GM18511 (cell line): ENCODE measurements around the gene PLEKHG4B.
"Not testable (repeated sequence)": the region's sequence is repeated elsewhere in the genome, so short reads cannot be mapped to it uniquely, and the experiment has no call there.

Experiments
- ATAC-seq: cut with Tn5 transposase; IDR thresholded peaks from one replicate; pipeline ENCODE4 v1.9.1; 2021; ENCODE audit warnings: mild to moderate bottlenecking, moderate library complexity; ENCODE audit not compliant: unreplicated experiment

PLEKHG4B gene

GRCh38 chr5:91556-92263 is at the start of gene PLEKHG4B:
Gene PLEKHG4B, plus strand, starts transcription at chr5:92168. Its CDS starts 64 bp downstream, at chr5:92232.
- no peak for ATAC-seq

GRCh38 chr5:42250-42649 is 49.7 kb upstream of the PLEKHG4B start:
- ATAC-seq, result no peak

- ATAC-seq, result no peak
Observed at GRCh38 chr5:48192-48591, 43.8 kb upstream of the PLEKHG4B start.

- ATAC-seq, result not testable (repeated sequence)
Observed at GRCh38 chr5:49530-49929, 42.4 kb upstream of the PLEKHG4B start.

- no peak for ATAC-seq
Observed at GRCh38 chr5:49953-50544, 41.9 kb upstream of the PLEKHG4B start.

- no peak for ATAC-seq
Observed at GRCh38 chr5:50724-51499, 41.1 kb upstream of the PLEKHG4B start.

GRCh38 chr5:51500-51823 is 40.5 kb upstream of the PLEKHG4B start:
- ATAC-seq, result no peak

GRCh38 chr5:53381-54174 is 38.4 kb upstream of the PLEKHG4B start:
- no peak for ATAC-seq

GRCh38 chr5:54175-54730 is 37.7 kb upstream of the PLEKHG4B start:
- no peak for ATAC-seq

GRCh38 chr5:54876-55569 is 36.9 kb upstream of the PLEKHG4B start:
- ATAC-seq, result no peak

- ATAC-seq, result no peak
Observed at GRCh38 chr5:56561-57290, 35.2 kb upstream of the PLEKHG4B start.

- not testable (repeated sequence) for ATAC-seq
Observed at GRCh38 chr5:60250-60649, 31.7 kb upstream of the PLEKHG4B start.

GRCh38 chr5:70440-70839 is 21.5 kb upstream of the PLEKHG4B start:
- ATAC-seq, result no peak

GRCh38 chr5:72316-73180 is 19.4 kb upstream of the PLEKHG4B start:
- not testable (repeated sequence) for ATAC-seq

- not testable (repeated sequence) for ATAC-seq
Observed at GRCh38 chr5:73181-73447, 18.9 kb upstream of the PLEKHG4B start.

GRCh38 chr5:73768-74502 is 18.0 kb upstream of the PLEKHG4B start:
- ATAC-seq, result no peak

GRCh38 chr5:74503-75109 is 17.4 kb upstream of the PLEKHG4B start:
- ATAC-seq, result no peak
